ENCODE measurements around the gene MAK.
"Not testable (repeated sequence)": the region's sequence is repeated elsewhere in the genome, so short reads cannot be mapped to it uniquely, and the experiment has no call there.

Gene MAK

DNA sequence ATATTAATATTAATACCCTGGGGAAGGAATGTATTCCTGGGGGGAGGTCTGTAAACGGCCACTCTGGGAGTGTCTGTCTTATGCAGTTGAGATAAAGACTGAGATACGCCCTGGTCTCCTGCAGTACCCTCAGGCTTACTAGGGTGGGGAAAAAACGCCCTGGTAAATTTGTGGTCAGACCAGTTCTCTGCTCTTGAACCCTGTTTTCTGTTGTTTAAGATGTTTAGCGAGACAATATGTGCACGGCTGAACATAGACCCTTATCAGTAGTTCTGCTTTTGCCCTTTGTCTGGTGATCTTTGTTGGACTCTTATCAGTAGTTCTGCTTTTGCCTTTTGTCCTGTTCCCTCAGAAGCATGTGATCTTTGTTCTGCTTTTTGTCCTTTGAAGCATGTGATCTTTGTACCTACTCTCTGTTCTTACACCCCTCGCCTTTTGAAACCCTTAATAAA is 15.5 kb upstream of the MAK start:
- not testable (repeated sequence) for FAIRE-seq

DNA sequence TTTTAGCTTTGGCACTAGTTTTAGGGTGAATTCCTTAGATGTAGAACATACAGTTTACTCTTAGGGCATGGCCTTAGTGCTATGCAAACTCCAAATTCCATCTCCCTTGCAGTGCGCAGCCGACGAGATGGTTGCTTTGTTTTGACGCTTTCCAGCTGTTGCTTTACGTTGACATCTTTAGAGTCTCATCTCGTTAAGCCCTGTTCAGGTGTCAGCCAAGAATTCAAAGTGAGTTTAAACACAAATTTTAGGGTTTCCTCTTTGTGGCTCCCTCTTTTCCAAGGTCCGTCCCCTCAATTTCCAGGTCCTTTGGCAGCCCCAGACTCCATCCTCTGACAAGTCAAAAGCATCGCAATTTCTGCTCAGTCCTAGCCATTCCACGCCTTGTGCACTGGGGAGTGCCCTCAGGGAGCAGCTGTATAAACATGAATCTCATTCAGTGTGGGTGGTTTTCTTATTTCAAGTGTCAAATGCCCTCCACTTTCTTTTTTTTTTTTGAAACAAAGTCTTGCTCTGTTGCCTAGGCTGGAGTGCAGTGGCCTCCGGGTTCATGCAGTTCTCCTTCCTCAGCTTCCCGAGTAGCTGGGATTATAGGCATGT is 14.1 kb upstream of the MAK start:
- no peak for FAIRE-seq

DNA sequence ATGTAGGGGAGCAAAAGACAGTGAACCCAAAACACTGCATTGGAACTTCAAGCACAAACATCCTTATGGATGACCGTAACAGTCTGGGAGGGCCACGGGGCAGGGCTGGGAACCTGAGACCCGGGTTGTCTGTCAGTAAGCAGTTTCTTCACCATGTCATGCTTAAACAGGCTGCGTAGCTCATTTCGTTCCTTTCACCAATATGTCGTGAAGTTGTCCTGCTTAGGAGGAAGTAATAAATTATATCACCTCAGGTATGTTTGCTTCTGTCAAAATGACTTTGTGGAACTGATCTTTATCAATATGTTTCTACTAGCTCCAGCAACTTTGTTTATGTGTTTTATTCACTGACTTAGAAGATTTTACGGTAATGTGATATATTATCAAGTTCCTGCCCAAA is 12.4 kb upstream of the MAK start:
- no peak for FAIRE-seq

DNA sequence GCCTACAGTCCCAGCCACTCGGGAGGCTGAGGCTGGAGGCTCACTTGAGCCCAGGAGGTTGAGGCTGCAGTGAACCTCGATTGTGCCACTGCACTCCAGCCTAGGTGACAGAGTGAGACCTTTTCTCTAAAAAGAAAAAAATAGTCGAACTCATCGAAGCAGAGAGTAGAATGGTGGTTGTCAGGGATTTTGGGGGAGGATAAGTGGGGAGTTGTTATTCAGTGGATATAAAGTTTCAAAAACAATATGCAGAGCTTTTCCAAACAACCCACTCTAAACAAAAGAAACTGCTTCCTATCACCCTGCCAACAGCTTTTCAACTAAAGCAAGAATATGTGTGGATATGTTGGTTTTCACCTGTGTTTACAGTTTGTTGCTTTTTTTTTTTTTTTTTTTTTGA is 11.6 kb upstream of the MAK start:
- no peak for FAIRE-seq

DNA sequence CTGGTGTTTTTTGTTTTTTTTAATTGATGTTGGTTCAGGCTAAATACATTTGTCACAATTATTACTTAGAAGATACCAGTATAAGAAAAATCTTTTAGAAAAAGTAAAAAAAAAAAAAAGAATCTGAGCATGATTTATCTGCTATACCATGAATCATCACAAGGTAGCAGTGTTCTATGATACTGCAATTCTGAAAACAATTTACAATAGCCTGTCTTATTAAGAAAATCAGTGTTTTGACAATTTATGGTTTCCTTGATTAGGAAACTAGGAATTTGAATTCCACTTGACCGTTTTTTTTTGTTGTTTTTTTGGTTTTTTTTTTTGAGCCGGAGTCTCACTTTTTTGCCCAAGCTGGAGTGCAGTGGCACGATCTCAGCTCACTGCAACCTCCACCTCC is 9.3 kb upstream of the MAK start:
- no peak for FAIRE-seq

DNA sequence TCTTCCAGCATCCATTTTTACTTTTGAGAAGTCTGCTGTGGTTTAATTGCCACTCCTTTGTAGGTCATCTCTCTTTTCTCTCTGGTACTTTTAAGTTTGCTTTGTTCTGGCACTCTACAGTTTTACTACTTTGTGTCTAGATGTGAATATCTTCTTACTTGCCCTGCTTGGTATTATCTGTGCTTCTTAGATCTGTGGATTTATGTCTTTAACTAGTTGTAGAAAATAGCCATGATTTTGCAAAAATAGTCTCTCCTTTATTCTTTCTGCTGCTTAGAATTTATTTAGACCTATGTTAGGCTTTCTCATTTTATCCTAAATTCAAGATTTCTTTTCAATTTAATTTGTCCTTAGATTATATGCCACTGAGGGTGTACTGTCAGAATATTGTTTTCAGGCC is 5.2 kb upstream of the MAK start:
- FAIRE-seq = no peak

DNA sequence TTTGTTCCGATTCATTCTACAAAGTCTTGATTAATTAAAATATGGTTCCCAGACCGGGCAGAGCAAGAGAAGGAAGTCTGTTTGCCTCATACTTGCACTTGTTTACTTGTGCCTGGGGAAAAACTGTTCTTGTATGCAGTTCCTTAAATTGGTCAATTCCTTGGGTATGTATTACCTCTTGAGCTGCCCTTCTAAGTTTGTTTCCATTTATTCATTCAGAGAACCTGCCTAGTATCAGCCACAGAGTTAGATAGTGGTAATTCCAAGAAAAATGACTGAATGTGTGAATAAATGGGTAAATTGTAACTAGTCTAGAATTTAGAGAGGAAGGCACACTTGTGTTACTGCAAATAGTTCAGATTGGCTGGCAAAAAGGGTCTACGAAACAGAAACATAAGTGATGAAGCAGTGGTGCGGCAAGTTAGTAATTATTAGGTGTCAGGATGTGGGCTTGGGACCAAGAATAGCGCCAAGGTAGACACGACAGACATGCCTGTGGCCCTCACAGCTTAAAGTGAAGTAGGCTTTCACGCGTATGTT is 525 bp upstream of the MAK start:
- FAIRE-seq = no peak

DNA sequence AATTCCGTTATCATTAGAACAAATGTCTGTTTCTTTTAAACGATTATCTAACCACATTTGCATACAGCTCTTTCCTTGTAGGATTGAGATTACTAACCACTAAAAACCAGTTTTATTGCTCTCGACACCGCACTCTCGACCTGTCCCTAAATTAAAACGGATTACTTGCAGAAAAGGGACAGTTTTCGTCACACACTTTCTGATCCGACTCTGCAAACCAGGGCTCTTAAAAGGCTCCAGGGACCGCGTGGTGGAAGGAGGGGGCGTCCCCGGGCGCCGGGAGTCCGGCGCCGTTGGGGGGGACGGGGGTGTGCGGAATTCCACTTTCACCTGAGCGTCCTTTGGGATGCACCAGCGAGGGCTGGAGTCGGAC is 731 bp downstream of the MAK start:
- FAIRE-seq = no peak

DNA sequence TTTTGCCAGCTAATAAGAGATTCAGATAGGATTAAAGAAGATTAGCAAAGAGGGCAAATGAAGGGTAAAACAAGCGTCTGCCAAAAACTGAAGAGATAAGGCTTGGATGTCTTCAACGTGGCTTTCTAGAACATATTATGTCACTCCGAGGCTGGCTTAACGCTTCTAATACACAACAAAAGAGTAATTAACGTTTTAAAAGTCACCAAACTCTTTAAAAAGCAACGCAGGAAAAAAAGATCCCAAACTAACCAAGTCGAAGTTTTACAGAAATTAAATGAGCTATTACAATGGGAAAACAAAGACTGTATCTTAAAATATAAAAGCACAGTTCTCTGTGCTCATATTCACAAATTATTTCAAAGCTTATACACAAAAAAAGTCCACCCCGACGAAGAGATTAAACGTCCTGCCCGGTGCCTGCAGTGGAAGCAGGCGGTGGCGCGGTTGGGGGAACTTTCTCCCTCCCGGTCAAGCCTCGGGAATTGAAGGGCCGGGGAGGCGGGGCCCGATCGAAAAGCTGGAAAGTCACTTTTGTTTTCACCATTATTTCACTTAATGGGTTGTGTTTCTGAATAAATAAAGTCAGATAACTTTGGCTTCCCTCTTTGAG is 1.2 kb downstream of the MAK start:
- FAIRE-seq = no peak

DNA sequence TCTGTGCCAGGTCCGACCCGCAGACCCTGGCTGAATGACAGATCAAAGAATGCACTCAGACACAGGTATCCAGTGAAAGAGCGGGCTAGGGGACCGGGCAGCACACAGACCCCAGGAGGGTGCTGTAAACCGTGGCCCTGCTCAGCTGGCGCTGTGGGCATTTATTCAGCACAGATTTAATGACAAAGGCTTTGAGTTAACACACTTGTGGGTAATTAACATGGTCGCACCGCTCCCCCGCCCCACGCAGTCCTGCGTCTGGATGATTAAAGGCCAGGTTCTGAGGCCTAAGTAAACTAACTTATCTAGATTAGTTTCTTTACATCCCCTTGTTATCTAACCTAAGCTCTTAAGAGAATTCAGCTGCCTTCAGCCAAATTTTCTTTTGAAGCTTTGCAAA is 3.5 kb downstream of the MAK start:
- no peak for FAIRE-seq

DNA sequence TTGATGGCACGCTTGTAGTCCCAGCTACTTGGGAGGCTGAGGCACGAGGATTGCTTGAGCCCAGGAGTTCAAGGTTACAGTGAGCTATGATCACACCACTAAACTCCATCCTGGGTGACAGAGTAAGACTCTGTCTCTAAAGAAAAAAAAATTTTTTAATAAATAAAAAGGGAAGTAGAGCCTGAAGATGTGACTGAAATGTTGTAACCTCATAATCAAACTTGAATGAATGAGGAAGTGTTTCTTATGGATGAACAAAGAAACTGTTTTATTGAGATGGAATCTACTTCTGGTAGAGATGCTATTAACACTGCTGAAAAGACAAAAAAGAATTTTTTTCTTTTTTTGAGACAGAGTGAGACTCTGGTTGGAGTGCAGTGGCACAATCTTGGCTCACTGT is 6.7 kb downstream of the MAK start:
- no peak for FAIRE-seq

DNA sequence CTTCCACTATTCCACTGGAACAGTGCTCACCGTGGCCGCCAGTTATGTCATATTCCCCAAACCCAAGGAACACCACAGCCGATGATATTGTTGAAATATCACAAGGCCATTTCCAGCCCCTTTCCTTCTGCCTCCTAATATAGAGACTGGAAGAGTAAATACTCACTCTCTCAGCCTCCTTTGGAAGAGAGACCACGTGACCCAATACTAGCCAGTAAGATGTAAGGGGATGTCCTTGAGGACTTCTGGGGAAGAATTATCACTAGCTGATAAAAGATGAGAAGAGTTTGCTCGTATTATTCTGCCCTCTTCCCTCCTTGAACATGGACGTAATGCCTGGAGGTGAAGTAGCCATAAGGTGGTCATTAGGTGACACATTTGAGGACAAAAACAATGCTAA is 13.5 kb downstream of the MAK start:
- no peak for FAIRE-seq

DNA sequence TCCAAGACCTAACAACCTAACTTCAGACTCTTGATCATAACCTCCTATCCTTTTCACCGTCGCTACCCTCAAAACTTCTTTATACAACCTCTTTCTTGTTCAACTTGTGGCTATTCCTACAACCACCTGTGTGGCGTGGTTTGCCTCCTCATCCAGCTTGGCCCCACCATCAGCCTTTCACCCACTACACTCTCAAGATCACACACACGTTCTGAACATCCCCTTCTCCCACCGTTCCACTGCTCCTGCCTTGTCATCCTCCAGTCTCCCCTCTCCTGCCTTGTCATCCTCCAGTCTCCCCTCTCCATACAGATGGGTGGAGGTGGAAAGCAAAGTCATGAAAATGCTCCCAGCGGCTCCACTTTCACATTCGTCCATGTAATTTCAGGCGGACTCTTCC is 14.0 kb downstream of the MAK start:
- FAIRE-seq = no peak

DNA sequence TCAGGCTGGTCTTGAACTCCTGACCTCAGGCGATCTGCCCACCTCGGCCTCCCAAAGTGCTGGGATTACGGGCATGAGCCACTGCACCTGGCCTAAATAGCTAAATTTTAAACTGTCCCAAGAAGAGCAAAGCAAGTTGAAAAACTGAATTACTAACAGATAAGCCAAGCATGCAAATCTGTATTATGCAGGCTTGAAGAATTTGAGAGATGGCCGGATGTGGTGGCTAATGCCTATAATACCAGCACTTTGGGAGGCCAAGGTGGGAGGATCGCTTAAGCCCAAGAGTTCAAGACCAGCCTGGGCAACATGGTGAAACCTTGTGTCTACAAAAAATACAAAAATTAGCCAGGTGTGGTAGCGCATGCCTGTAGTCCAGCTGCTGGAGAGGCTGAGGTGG is 24.2 kb downstream of the MAK start:
- not testable (repeated sequence) for FAIRE-seq

DNA sequence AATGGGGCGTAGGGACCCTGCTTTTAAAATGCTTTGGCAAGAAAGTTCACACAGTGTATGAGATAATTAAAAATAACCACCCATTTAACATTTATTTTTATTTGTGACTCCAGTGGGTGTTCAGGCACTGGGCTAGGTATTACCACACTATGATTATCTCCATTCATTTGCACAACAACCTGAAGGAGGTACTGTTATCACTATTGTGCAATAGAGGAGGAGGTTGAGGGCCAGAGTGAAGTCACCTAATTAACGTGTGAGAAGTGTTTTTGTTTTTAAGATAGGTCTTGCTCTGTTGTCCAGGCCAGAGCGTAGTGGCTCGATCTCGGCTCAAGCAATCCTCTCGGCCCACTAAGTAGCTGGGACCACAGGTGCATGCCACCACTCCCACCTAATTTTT is 29.2 kb downstream of the MAK start:
- FAIRE-seq = no peak

DNA sequence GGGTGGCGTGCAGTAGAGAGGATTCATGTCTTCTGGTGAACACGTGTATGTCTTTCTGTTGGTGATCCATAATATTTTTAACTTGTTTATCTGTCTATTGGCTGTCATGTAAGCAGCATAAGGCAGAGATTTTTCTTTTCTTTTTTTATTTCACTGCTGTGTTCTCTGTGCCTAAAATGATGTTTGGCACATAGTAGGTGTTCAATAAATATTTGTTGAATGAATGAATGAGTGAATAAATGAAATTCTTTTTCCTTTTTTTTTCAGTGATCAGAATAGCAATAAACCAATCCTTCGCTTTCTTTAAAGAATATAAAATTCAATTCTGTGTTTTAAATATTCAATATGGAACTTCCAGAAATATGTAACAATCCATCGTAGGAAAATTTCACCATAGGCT is 30.0 kb downstream of the MAK start:
- FAIRE-seq = no peak

DNA sequence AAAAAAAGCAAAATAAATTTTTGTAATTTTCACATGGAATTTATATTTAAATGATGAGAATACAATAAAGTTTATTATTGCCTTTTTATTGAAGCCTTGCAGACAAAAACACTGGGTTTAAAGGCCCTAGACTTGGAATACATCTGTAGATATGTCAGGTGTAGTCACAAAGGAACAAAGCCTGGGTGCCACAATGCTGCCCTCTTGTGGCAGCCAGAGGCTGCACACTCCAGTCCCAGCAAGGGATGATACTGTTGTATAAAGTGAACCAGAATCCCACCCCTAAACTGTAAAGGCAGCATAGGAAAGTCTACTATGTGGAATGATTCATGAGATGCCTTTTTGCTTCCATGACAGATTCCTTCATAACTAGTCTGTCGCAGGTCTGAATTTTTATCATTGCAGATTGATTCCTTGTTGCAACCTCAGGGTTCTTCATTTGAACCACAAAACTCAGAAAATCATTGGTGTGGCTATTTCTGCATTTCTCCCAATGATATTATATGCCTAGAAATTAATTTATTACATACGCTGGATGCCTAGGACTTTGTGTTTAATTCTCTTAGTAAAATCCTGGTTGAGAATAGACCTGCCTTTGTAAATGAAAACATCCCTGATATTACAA is 37.0 kb downstream of the MAK start:
- FAIRE-seq = peak; percentile 54

DNA sequence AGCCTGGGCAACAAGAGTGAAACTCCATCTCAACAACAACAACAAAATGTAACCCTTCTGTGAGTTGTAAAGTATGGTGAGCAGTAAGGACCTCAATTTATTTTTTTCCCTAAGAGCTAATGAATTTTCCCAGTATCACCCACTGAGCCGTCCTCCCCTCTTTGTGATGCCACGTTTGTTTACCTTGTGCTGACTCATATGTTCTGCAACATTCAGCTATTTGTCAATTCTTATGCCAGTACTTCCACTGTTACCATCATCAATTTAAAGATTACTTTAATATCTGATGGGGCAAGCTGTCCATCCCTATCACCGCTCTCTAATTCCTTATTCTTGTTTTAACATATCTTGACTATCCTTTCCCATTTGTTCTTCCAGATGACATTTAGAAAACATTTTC is 37.5 kb downstream of the MAK start:
- no peak for FAIRE-seq

DNA sequence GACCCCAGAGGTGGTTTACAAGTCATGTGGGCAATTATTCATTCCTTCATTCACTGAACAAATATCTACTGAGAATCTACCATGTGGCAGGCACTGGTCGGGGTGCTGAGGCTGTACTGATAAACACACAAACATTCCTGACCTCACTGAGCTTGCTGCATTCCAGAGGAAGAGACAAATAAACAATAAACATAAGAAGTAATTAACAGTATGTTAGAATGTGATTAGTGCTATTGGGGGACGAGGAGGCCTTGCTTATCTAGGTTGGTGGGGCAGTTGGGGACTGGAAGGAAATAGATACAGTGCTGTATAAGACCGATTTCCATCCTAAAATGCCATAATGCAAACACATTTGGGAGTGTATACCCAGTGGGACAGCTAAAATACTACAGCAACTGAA is 44.1 kb downstream of the MAK start:
- FAIRE-seq = no peak

DNA sequence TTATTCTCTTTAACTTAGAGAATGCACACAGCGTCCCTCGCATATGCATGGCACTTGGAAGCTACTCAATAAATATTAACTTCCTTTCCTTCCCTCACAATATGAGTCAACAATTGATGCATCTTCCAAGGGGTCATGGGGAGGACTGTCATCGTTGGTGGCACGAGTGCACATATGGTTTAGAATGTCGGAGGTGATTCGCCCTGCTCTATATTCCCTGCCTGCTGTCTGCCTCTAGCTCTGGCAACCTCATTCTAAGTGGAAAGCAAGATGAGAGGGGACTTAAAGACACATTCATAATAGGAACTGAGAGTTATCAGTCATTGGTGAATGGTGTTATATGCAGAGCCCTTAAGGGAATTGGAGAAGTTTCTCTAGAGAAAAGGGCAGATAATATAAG is 44.6 kb downstream of the MAK start:
- FAIRE-seq = no peak

DNA sequence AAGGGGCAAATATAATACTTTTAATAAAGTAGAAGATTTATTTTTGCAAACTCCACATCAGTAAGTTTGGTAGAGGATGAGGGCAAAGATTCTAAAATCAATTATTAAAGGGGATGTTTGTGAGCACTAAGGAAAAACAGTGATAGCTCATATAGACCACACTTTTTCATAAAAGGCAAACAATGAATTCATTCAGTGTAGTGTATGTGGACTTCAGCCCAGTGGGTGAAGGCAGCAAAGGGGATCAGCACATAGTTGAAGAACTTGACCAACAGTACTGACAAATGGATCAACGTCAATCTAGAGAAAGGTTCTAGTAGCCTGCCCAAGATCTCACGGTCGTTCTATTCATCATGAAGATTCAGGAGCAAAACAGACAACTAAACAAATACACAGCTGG is 45.3 kb downstream of the MAK start:
- FAIRE-seq = no peak

DNA sequence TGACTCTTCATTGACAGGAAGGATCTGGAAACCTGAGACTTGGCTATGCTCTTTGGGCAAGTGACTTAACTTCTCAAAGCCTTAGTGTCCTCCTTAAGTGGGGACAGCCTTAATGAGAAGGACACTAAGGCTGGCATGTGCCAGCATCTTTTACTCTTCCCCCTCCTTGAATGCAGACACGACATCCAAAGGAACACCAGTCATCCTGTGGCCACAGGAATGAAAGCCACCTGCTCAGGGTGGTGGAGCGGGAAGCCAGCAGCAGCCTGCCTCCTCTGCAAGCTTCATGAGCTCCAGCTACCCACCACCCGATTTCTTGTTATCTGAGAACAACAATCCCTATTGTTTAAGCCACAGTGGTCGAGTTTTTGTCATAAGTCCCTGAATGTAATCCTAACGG is 46.2 kb downstream of the MAK start:
- no peak for FAIRE-seq

DNA sequence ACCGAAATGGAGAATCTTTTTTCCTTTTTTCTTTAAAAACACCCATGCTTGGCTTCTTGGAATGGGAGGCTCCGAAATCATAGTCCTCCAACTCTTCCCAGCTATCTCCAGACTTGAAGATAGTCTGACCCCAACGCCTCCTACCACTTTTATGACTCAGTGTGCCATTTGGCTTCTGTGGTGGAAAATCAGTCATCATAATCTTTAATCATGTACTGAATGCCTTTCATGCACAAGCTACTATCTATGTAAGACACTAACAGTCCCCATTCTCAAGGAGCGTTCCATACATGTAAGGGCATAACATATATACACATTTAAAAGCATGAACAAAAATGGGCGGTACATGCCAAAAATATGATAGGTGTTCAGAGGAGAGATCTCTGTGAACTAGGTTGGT is 46.7 kb downstream of the MAK start:
- no peak for FAIRE-seq

DNA sequence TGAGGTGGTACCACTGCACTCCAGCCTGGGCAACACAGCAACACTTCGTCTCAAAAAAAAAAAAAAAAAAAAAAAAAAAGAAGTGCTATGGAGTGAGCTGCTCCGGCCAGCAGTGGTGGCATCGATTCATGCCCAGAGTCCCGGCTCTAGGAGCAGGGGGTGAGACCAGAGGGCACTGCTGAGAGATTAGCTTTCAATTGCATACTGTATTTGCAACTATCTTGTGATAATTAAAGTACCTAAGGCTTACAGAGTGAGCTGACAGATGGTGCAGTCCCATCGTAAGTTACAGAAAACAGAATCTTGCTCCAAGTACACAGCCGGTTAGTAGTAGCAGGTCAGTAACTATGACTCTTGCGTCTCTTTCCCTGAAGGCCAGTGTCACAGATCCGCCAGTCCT is 59.3 kb downstream of the MAK start:
- no peak for FAIRE-seq

DNA sequence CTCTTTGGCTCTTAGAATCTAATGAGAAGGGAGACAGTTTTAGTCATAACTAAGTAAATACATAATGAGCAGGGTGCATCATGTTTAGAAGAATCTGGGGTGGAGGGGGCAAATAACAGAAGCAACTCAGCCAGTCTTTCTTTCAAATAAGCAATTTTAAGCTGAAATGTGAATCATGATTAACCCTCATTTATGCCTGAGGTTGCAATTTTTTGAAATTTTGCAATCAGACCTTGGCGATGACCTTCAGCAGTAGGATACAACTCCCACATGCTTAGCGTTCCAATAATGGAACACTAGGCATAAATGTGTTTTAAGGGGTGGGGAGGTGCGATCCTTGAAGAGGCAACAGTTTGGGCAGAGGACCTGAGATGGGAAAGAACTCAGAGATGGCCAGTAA is 60.1 kb downstream of the MAK start:
- no peak for FAIRE-seq

All from endometrium (tissue), 2 donors.